Stimulated activated CD4-positive, alpha-beta T cell treated with anti-CD3 and anti-CD28 coated beads, Interleukin-4, amount 100 ng/mL, for 48 hours (primary cell): ENCODE measurements around the gene SPRR4.
"Not testable (repeated sequence)": the region's sequence is repeated elsewhere in the genome, so short reads cannot be mapped to it uniquely, and the experiment has no call there.

Experiments used
- DNase-seq, 2 donors: peaks; one replicate each; pipeline ENCODE4 v3.0.0-alpha.2; 2020; ENCODE audit warnings: low read depth in 2 of 2

Gene SPRR4

DNA sequence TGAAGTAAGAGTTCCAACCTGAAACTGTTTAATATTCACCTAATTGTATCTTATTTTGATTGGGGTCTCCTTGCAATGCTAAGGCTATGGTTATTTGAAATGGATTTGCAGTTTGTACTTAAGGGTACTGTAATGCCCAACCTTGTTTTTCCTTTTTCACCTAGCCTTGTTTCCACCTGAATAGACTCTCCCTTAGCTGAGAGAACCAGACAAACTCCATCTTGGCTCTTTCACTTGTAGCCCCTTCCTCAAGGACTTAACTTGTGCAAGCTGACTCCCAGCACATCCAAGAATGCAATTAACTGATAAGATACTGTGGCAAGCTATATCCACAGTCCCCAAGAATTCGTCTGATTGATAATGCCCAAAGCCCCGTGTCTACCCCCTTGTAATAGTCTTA lies 51.4 kb downstream of the SPRR4 start:
- not testable (repeated sequence) for DNase-seq
